ENCODE measurements around the gene OCIAD2. TPM values are rescaled to one million over a fixed set of nuclear protein-coding genes. Genes with fewer than 3 reads are reported as not detected.

The OCIAD2 gene
- total and polyA plus RNA-seq, 2 of the 8 experiments (the other 6 are each of a cell fraction or from before 2014, with no cell fraction given), result 105 to 122 TPM

DNA sequence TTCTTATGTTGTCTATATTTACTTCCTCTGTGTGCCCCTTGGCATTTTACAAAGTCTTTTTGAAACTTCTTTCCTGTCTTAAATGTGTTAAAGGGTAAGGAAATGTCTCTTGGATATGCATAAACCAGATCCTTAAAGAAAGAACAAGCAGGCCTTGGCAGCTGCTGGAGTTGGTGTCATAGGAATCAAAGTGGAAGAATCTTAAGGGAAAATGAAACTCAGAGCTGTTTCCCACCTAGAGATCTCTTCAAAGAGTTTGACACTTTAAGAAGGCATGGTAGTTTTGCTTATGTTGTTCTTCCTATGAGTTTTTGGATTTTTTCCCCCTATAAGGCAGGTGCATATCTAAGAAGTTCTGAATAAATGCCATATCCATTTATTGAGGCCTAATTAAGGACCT is 42.5 kb upstream of the OCIAD2 start:
- no peaks in the 10 kb centered on the region for H3K36me3 ChIP-seq (ENCODE audit: control insufficient read depth in 2 of 4, insufficient read depth in 4 of 4, low read length in 3 of 4)
- H3K79me2 ChIP-seq (ENCODE audit: control insufficient read depth in 1 of 2, insufficient read depth in 2 of 2, low read length in 2 of 2), result no peaks in the 10 kb centered on the region
- no peak overlapping the region for H3K4ac ChIP-seq (replicated peaks; ENCODE audit: insufficient read length, low read depth, low read length)
- H3K79me1 ChIP-seq (ENCODE audit: low read depth, low read length), result no peaks in the 10 kb centered on the region
- H4K5ac ChIP-seq (ENCODE audit: insufficient read length, low read depth, low read length), result no peak overlapping the region
- H3K23ac ChIP-seq (ENCODE audit: insufficient read length), result no peak overlapping the region
- no peak overlapping the region for H3K9ac ChIP-seq (replicated peaks in 1 of 4; ENCODE audit: extremely low read depth in 1 of 4, low read depth in 3 of 4, low read length in 3 of 4)
- ChIA-PET POLR2A (ENCODE audit: partially characterized antibody) (no interaction called here), CTCF (ENCODE audit: partially characterized antibody) (interaction anchor here (0.6 to 4.0 kb wide), 3 partner anchors 13 to 408 kb away, joined by 3 to 26 read pairs (median 3); no protein-coding TSS in a partner anchor)
- no peak overlapping the region for H3K4me3 ChIP-seq (ENCODE audit: extremely low read depth in 1 of 4, insufficient read depth in 2 of 4, low read depth in 3 of 4, low read length in 4 of 4)
- H2AFZ ChIP-seq (ENCODE audit: low read length), result peak overlapping the region; percentile 6; the same call in 1 of the 2 replicates
- no peaks in the 10 kb centered on the region for H3K23me2 ChIP-seq (ENCODE audit: low read depth, low read length)
- TF ChIP-seq SRF (IDR thresholded peaks at IDR 0.05; ENCODE audit: low read depth, low read length) (no peak), SP2 (IDR thresholded peaks at IDR 0.05; ENCODE audit: low read length) (no peak), KDM1A (IDR thresholded peaks at IDR 0.05; ENCODE audit: borderline replicate concordance, low read length) (no peak), JUND (IDR thresholded peaks at IDR 0.05; ENCODE audit: low read length) (no peak)
- H2BK20ac ChIP-seq (ENCODE audit: low read length), result no peak overlapping the region
- H3K14ac ChIP-seq (ENCODE audit: insufficient read length), result no peak overlapping the region
- no peak overlapping the region for H4K8ac ChIP-seq (ENCODE audit: extremely low read depth, insufficient read depth, low read length)
- H4K91ac ChIP-seq (replicated peaks; ENCODE audit: insufficient read length, low read length), result no peak overlapping the region
- no peak overlapping the region for H3K27ac ChIP-seq (ENCODE audit: low read depth, low read length)
- H2BK15ac ChIP-seq (ENCODE audit: low read length), result no peak overlapping the region
- no peak overlapping the region for H3K4me2 ChIP-seq (ENCODE audit: insufficient read depth in 1 of 2, low read depth in 2 of 2, low read length in 2 of 2)
- H4K20me1 ChIP-seq (replicated peaks in 1 of 2; ENCODE audit: control insufficient read depth in 1 of 2, insufficient read depth in 2 of 2, low read length in 2 of 2), result no peaks in the 10 kb centered on the region
- FAIRE-seq, result no peak
- no peak overlapping the region for H2BK5ac ChIP-seq (ENCODE audit: low read depth, low read length)
- H2BK120ac ChIP-seq (replicated peaks; ENCODE audit: low read depth, low read length), result no peak overlapping the region
- H3K4me1 ChIP-seq (replicated peaks in 1 of 4; ENCODE audit: control insufficient read depth in 3 of 4, insufficient read depth in 4 of 4, low read length in 3 of 4), result peaks cover 0 to 5% (median 4%) of the 10 kb centered on the region in 4 experiments; a peak in 5 of 7 replicates
- peaks cover 0 to 4% of the 10 kb centered on the region in 2 experiments; a peak in 1 of 4 replicates for H3K9me3 ChIP-seq (ENCODE audit: insufficient read depth in 2 of 2, low read depth in 1 of 2, low read length in 1 of 2)
- H3K56ac ChIP-seq (replicated peaks; ENCODE audit: insufficient read length, low read depth, low read length), result no peak overlapping the region
- no peak overlapping the region for H2AK5ac ChIP-seq (ENCODE audit: low read depth, low read length)
- no peak for DNase-seq (ENCODE audit: low read depth in 1 of 2, low spot score in 2 of 2)
- H3K18ac ChIP-seq (ENCODE audit: extremely low read depth, low read length), result no peak overlapping the region
- H3K27me3 ChIP-seq (replicated peaks in 1 of 4; ENCODE audit: control insufficient read depth in 3 of 4, extremely low read depth in 1 of 4, insufficient read depth in 3 of 4, low read length in 3 of 4), result no peaks in the 10 kb centered on the region
- no peak overlapping the region for H2BK12ac ChIP-seq (ENCODE audit: low read depth, low read length)
